COLO829 (cell line): ENCODE measurements around the gene MYL6.
A peak's percentile ranks its signal among the peaks of the same experiment; 100 is the strongest.

Experiments
- DNase-seq: peaks from one replicate; pipeline ENCODE4 v3.0.0; 2012; ENCODE audit warnings: low spot score

MYL6 gene

GRCh38 chr12:56129206-56129941 lies 28.8 kb upstream of the MYL6 start:
- DNase-seq, result no peak

- no peak for DNase-seq
Measured at GRCh38 chr12:56129942-56130495, 28.1 kb upstream of the MYL6 start.

GRCh38 chr12:56130876-56131275 lies 27.3 kb upstream of the MYL6 start:
- no peak for DNase-seq

- DNase-seq, result no peak
Measured at GRCh38 chr12:56134897-56135296, 23.3 kb upstream of the MYL6 start.

GRCh38 chr12:56137853-56138571 lies 20.1 kb upstream of the MYL6 start:
- DNase-seq, result no peak

- DNase-seq, result no peak
Measured at GRCh38 chr12:56141946-56142784, 16.0 kb upstream of the MYL6 start.

GRCh38 chr12:56143217-56143616 lies 14.9 kb upstream of the MYL6 start:
- DNase-seq, result no peak

GRCh38 chr12:56143870-56144269 lies 14.3 kb upstream of the MYL6 start:
- DNase-seq, result no peak

GRCh38 chr12:56145217-56145616 lies 12.9 kb upstream of the MYL6 start:
- DNase-seq, result no peak

GRCh38 chr12:56146492-56147460 lies 11.4 kb upstream of the MYL6 start:
- no peak for DNase-seq

GRCh38 chr12:56150563-56150962 lies 7.6 kb upstream of the MYL6 start:
- DNase-seq, result no peak

- DNase-seq, result no peak
Measured at GRCh38 chr12:56151672-56152131, 6.5 kb upstream of the MYL6 start.

GRCh38 chr12:56152132-56152755 lies 5.9 kb upstream of the MYL6 start, which contains the start of gene MYL6B:
Gene MYL6B (plus strand): TSS chr12:56152587. CDS start chr12:56153919, 1,332 bp downstream.
- DNase-seq, result peak; percentile 91

GRCh38 chr12:56152756-56153677 lies 5.1 kb upstream of the MYL6 start:
- DNase-seq, result no peak

GRCh38 chr12:56153678-56154065 lies 4.5 kb upstream of the MYL6 start:
- no peak for DNase-seq

GRCh38 chr12:56154246-56154771 lies 3.9 kb upstream of the MYL6 start:
- DNase-seq, result no peak

GRCh38 chr12:56154818-56155217 lies 3.3 kb upstream of the MYL6 start:
- no peak for DNase-seq

GRCh38 chr12:56155256-56155845 lies 2.8 kb upstream of the MYL6 start:
- no peak for DNase-seq
